Raji (cell line): ENCODE results near the gene RBM15.

Source experiments
- POLR2A ChIP-seq: IDR thresholded peaks from 2 replicates; pipeline ENCODE4 v1.6.1; 2011; ENCODE audit warnings: low read depth, low read length, control low read depth; ENCODE audit not compliant: insufficient read depth

The RBM15 gene

GRCh38 chr1:110309767-110310166 lies 29.4 kb upstream of the RBM15 start:
- TF ChIP-seq POLR2A = no peak

- no peak for TF ChIP-seq POLR2A
These were observed 28.9 kb upstream of the RBM15 start for GRCh38 chr1:110310300-110310699.

GRCh38 chr1:110312188-110313121 lies 26.7 kb upstream of the RBM15 start:
- no peak for TF ChIP-seq POLR2A

DNA sequence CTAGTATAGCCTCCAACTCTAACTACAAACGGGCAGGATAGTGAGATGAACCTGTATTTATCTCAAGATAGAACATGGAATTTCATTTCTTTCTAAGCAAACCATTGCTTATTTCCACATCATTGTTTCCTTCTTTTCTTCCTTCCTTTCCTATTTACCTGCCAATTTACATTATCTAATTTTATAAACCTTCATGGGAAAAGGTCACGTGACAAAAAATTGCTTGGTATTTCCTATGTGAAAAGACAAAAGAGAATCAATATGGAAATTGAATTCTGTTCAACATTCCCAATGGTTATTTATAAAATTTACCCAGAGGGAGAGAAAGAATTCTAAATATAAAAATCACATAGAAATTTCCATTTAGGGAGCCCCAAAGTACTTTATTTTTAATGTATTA lies 22.4 kb upstream of the RBM15 start:
- TF ChIP-seq POLR2A = no peak

DNA sequence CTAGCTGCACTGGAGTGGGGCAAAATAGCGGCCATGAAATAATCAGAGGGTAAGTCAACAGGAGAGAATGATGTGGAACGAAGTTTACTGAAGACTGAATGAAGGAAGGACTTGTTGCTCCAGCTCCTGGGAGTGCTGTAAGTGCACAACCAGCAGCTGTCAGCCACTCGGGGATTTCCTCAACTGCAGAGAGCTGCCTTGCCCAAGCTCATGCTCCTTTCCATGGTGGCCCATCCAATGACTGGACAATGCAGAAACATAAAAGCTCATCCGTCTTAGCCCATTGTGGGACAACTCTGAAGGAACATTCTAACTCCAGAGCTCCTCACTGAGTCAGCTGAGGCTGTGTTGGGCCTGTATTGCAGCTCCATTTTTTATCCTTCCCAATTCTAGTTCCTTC lies 21.1 kb upstream of the RBM15 start:
- TF ChIP-seq POLR2A = no peak

- TF ChIP-seq POLR2A = no peak
These were observed 19.6 kb upstream of the RBM15 start for GRCh38 chr1:110319332-110320167.

GRCh38 chr1:110320168-110320518 lies 19.0 kb upstream of the RBM15 start:
- no peak for TF ChIP-seq POLR2A

DNA sequence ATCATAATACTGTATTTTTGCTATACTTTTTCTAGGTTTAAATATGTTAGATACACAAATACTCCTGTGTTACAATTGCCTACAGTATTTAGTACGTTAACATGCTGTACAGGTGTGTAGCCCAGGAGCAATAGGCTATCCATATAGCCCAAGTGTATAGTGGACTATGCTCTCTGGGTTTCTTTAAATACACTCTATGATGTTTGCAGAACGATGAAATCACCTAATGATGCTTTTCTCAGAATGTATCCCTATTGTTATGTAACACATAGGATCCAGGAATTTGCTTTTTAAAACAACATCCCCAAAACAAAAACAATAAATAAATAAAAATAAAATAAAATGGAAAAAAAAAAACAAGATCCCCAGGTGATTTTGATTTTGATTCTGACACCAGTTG lies 18.1 kb upstream of the RBM15 start:
- no peak for TF ChIP-seq POLR2A

- no peak for TF ChIP-seq POLR2A
These were observed 17.3 kb upstream of the RBM15 start for GRCh38 chr1:110321846-110322245.

- no peak for TF ChIP-seq POLR2A
These were observed 14.5 kb upstream of the RBM15 start for GRCh38 chr1:110324667-110325066.

DNA sequence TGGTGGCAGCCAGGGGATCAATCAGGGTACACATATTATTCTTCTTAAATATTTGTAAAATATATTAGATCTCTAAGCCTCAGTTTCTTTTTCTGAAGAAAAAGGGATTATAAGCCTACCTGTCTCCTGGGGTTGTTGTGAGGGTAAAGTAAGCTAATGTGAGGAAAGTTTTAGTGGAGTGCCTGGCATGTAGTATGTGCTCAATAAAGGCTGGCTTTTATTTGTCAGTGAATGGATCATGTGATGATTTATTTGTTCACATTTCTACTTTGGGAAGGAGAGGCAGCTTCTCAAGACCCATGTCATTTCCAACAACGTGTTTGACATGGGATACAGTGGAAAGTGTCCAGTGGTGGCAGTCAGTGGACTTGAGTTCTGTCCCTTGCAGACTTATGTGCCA lies 12.4 kb upstream of the RBM15 start:
- TF ChIP-seq POLR2A = no peak

GRCh38 chr1:110328274-110328673 lies 10.9 kb upstream of the RBM15 start:
- no peak for TF ChIP-seq POLR2A

DNA sequence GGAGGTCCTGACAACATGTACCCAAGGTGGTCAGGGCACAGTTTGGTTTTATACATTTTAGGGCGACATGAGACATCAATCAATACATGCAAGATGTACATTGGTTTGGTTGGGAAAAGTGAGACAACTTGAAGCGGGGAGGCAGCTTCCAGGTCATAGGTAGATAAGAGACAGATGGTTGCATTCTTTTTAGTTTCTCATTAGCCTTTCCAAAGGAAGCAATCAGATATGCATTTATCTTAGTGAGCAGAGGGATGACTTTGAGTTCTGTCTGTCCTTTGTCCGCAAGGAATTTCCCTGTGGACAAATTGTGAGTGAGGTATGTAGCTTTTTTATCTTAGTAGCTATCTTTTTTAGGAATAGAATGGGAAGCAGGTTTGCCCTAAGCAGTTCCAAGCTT lies 10.5 kb upstream of the RBM15 start:
- TF ChIP-seq POLR2A = no peak

DNA sequence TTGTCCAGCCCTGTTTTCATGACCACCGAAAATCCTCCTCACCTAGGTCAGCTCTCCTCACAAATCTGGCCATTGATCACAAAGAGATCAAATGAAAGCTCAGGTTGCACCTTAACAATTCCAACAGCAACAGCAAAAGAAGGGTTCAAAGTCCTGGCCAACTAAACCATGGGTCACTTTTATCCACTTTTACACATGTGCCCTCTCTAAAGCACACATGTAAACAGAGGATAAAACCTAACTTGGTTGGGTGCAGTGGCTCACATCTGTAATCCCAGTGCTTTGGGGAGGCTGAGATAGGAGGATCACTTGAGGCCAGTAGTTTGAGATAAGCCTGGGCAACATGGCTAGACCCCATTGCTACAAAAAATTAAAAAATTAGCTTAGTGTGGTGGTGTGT lies 3.9 kb upstream of the RBM15 start:
- no peak for TF ChIP-seq POLR2A

- TF ChIP-seq POLR2A = no peak
These were observed 2.7 kb upstream of the RBM15 start for GRCh38 chr1:110336300-110337039.
